Fibroblast of villous mesenchyme (primary cell): ENCODE results near the gene SHISA9. TPM values are rescaled to one million over a fixed set of nuclear protein-coding genes. Genes with fewer than 3 reads are reported as not detected.
"Not testable (repeated sequence)": the region's sequence is repeated elsewhere in the genome, so short reads cannot be mapped to it uniquely, and the experiment has no call there.

Experiments used
- DNase-seq: peaks from one replicate; pipeline ENCODE4 v3.0.0-alpha.2; 2010; ENCODE audit warnings: low read depth
- H3K4me3 ChIP-seq: 2 replicates; pipeline ENCODE4 v1.5.1; 2011; ENCODE audit warnings: low read depth, mild to moderate bottlenecking, low read length
- CTCF ChIP-seq: IDR thresholded peaks from 2 replicates; pipeline ENCODE4 v1.5.1; 2012; ENCODE audit warnings: low read depth, mild to moderate bottlenecking, low read length; ENCODE audit not compliant: insufficient read depth
- total RNA-seq: library from RNA; depleted of rRNA; stranded (reverse); fragments of >200 nt; gene quantifications from 2 replicates; pipeline ENCODE4 v1.2.3, GENCODE V29; 2012

Gene SHISA9
- total RNA-seq, result 0.32 TPM in 1 of 2 replicates, not detected in the other

GRCh38 chr16:12901597-12902461 is at the start of gene SHISA9:
TSS of gene SHISA9 (plus strand) at chr16:12901598.
- TF ChIP-seq CTCF, result no peak
- no peak within 1 kb of the TSS for H3K4me3 ChIP-seq
- no peak for DNase-seq

GRCh38 chr16:12853972-12854371 is 47.4 kb upstream of the SHISA9 start:
- TF ChIP-seq CTCF, result no peak
- DNase-seq, result no peak

GRCh38 chr16:12857435-12857834 is 44.0 kb upstream of the SHISA9 start:
- DNase-seq, H3K4me3 ChIP-seq: not testable (repeated sequence)

More at GRCh38 chr16:12853972-12854371, 47.4 kb upstream of the SHISA9 start:
- H3K4me3 ChIP-seq, result no peak overlapping the region

- TF ChIP-seq CTCF, result no peak
- DNase-seq, result no peak
- H3K4me3 ChIP-seq, result no peak overlapping the region
Measured at GRCh38 chr16:12862327-12862726, 39.1 kb upstream of the SHISA9 start.

- TF ChIP-seq CTCF, result no peak
- no peak for DNase-seq
- H3K4me3 ChIP-seq, result no peak overlapping the region
Measured at GRCh38 chr16:12862941-12863340, 38.5 kb upstream of the SHISA9 start.

- TF ChIP-seq CTCF, result no peak
- no peak overlapping the region for H3K4me3 ChIP-seq
- no peak for DNase-seq
Measured at GRCh38 chr16:12866981-12867551, 34.3 kb upstream of the SHISA9 start.

- DNase-seq, result no peak
- TF ChIP-seq CTCF, result no peak
- no peak overlapping the region for H3K4me3 ChIP-seq
Measured at GRCh38 chr16:12868169-12868568, 33.2 kb upstream of the SHISA9 start.
